NOMO-1 treated with DMSO at 0.1 percent for 48 hours (cell line): Measurements from ENCODE around the gene SMIM26.

Source experiments
- DNase-seq: peaks from one replicate; lab custom pipeline; 2025; ENCODE audit not compliant: unreplicated experiment; lab: John Stamatoyannopoulos, UW

Gene SMIM26

DNA sequence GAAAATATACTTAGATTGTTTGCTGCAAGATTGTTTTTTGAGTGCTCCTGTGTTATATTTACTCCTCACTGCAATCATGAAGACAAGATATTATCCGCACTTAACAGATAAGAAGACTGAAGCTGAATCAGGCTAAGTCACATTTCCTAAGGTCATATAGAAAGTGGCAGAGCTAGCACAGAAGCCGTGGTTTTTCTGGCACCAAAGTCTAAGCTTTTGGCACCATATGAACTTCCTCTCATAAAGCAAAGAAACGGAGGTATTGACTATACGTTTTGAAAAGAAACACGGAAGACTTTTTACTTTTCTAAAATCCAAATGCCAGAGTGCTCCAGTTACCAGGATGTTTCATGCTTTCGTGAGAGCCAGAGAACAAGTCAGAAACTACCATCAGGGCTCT lies 11.3 kb downstream of the SMIM26 start:
- DNase-seq = peak; percentile 17

DNA sequence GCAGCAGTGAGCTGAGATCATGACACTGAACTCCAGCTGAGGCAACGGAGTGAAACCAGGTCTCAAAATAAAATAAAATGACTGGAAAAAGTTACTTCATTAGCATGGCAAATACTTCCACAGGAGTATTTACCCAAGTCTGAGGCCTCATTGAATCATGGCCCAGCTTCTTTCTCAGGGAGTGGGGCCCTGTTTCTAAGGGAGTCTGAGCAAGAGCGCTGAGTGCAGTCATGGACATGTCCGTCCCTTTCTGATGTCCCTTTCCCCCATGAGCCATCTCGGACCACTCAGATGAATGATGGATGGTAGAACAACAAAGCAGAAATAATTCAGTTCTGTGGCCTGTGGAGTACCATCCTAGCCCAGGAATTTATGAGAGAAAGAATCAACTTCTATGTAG lies 12.8 kb downstream of the SMIM26 start:
- DNase-seq = no peak

- DNase-seq = no peak
Measured at GRCh38 chr20:18585134-18585533, 17.9 kb downstream of the SMIM26 start.

DNA sequence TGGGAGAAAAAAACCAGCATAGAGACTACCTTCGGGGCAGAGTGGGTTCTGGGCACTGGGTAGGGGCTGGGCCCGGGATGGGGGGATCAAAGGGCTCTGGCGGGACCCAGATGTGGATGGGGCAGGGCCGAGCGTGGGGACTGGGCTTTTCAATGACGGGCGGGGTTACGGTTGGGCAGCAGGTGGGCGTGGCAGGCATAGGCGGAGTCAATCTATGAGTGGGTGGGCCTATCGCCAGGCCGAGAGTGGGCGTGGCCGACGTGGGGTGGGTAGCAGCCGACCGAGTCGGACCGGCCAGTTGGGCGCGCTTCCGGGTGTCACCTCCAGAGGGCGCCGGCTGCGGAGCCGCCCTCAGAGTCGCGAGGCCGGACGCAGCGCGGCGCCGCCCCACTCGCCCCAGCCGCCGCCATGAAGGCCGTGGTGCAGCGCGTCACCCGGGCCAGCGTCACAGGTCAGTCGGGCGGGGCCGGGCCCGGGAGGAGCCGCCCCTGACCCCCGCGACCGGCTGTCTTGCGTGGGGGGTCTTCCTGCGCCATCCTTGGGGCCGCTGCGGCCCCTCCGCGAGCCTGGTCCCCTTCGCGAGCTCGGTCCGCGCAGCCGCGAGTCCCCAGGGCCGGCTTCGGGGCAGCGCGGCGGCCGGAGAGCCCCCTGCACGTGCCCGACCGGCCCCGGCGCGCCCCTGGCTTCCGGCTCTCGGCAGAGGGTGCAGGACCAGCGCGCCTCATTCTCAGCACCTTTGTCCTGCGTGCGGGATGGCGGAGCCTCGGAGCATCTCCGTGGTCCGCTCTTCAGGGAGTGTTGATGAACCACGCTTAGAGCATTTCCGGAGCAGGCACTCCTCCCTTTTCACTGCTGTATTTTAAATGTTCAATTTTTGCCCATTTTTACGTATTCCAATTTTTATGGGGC lies 20.7 kb downstream of the SMIM26 start, which contains the start of gene DTD1:
DTD1 (plus strand) TSS at position 390 of the 909 bp plus-strand sequence; CDS start at position 409, 19 bp downstream.
- peak; percentile 71 for DNase-seq

- DNase-seq = no peak
Measured at GRCh38 chr20:18588574-18588933, 21.3 kb downstream of the SMIM26 start.

- no peak for DNase-seq
Measured at GRCh38 chr20:18589941-18590674, 22.9 kb downstream of the SMIM26 start.

- no peak for DNase-seq
Measured at GRCh38 chr20:18596270-18596669, 29.0 kb downstream of the SMIM26 start.

GRCh38 chr20:18609741-18610140 lies 42.5 kb downstream of the SMIM26 start:
- no peak for DNase-seq

DNA sequence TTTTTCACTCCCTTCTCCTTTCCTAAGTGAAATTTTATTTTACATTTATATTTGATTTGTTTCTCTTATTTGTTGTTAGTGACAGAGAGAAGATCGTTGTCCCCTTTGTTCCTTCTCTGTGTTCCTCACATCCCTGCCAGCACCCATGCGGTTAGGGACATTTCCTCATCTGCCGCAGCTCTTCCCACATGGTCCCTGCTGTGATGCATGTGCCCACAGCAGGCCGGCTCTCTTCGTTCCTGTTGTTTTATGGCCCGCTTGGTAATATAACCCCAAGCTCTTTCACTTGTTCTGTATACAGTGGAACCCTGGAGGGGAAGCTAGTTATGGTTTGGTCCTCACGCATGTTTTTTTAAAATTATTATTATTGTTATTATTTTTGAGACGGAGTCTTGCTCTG lies 44.3 kb downstream of the SMIM26 start:
- DNase-seq = no peak

DNA sequence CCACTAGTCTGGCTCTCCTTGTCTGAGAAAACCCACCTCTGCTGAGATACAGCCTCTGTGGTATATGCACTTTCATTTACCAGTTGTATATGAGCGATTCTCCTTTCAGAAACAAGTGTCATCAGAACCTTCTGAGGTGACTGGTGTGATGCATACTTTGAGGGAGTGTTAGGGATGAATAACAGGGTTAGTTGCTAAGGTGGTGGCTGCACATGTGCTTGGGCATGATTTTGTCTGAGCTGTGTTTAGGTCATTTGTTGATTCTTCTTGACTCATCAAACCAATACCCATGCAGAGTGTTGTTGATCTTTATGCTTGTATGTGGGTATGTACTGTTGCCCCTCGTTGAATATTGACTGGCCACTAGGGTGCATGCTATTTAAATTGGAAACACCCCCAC lies 46.3 kb downstream of the SMIM26 start:
- DNase-seq = no peak

- no peak for DNase-seq
Measured at GRCh38 chr20:18614244-18614643, 47.0 kb downstream of the SMIM26 start.

- no peak for DNase-seq
Measured at GRCh38 chr20:18615020-18615650, 47.9 kb downstream of the SMIM26 start.
